ENCODE results near the gene TMEM156. TPM values are rescaled to one million over a fixed set of nuclear protein-coding genes. Genes with fewer than 3 reads are reported as not detected.

The TMEM156 gene
- total and polyA plus RNA-seq, 2 of the 4 experiments (the other 2 are of a cell fraction): 0.53 to 0.54 TPM

GRCh38 chr4:38951598-38951997 is 80.6 kb downstream of the TMEM156 start:
- no TSS peak for BruUV-seq (replicated peaks)
- dilution Hi-C loops (cut with HindIII; ENCODE audit: low sequenced_read_pairs, unreplicated experiment): no loop called here

More at GRCh38 chr4:38951598-38951997, 80.6 kb downstream of the TMEM156 start:
- ChIA-PET POLR2A (ENCODE audit: unreplicated experiment) (interaction anchor here (0.9 kb wide), 1 partner anchor 93 kb away, joined by 4 read pairs; no protein-coding TSS in a partner anchor), CTCF (interaction anchor here (1.4 kb wide), 1 partner anchor 183 kb away, joined by 3 read pairs; no protein-coding TSS in a partner anchor)
- H2BK120ac ChIP-seq (ENCODE audit: low read depth, low read length): peak overlapping the region; percentile 72
- H3K9me3 ChIP-seq (ENCODE audit: control insufficient read depth, insufficient read depth, low read length): no peaks in the 10 kb centered on the region
- no peak overlapping the region for H3K4me3 ChIP-seq (ENCODE audit: insufficient read depth, low read depth, low read length)
- peaks cover 20% of the 10 kb centered on the region for H3K4me1 ChIP-seq (ENCODE audit: control insufficient read depth, insufficient read depth, low read length)
- H4K20me1 ChIP-seq (ENCODE audit: insufficient read depth, low read length): no peaks in the 10 kb centered on the region
- intact Hi-C loops (cut with micrococcal nuclease): no loop called here
- H3K4me2 ChIP-seq (ENCODE audit: low read depth, low read length): no peak overlapping the region
- peak overlapping the region; percentile 70 for H2BK5ac ChIP-seq (ENCODE audit: low read depth, low read length, poor library complexity, severe bottlenecking)
- H2AK9ac ChIP-seq (replicated peaks; ENCODE audit: low read depth, low read length, poor library complexity): no peak overlapping the region
- in situ Hi-C loops (cut with MboI; ENCODE audit: low sequenced_read_pairs): no loop called here
- TF ChIP-seq MAZ (IDR thresholded peaks at IDR 0.05; ENCODE audit: borderline replicate concordance, low read depth, low read length): no peak
- TF ChIP-seq RCOR1 (IDR thresholded peaks at IDR 0.05; ENCODE audit: insufficient replicate concordance, low read length): no peak
- no peak for TF ChIP-seq FOS (IDR thresholded peaks at IDR 0.05; ENCODE audit: low read depth, low read length)
- no peak for TF ChIP-seq SMC3 (IDR thresholded peaks at IDR 0.05; ENCODE audit: low read depth, low read length)
- no peak for TF ChIP-seq POLR2A (IDR thresholded peaks at IDR 0.05; ENCODE audit: low read depth, low read length)
- TF ChIP-seq NFE2L2 (IDR thresholded peaks at IDR 0.05; ENCODE audit: low read depth, low read length): no peak
- no peak for TF ChIP-seq MAFK (IDR thresholded peaks at IDR 0.05; ENCODE audit: low read depth, low read length)
- H3K56ac ChIP-seq (ENCODE audit: extremely low read depth, insufficient read depth, low read length): 0 out of 2 replicates have a peak overlapping the region, but pooled peaks have one; percentile 2
- peak overlapping the region; percentile 67; the same call in 1 of the 2 replicates for H3K4ac ChIP-seq (ENCODE audit: low read depth, low read length)
- H4K91ac ChIP-seq (ENCODE audit: insufficient read depth, low read depth, low read length): peak overlapping the region; percentile 60
- no peak overlapping the region for H2AFZ ChIP-seq (replicated peaks; ENCODE audit: low read length, poor library complexity)
- peak overlapping the region; percentile 18; the same call in 1 of the 2 replicates for H3K18ac ChIP-seq (ENCODE audit: low read depth, low read length)
- H3K9ac ChIP-seq (ENCODE audit: low read depth, low read length): peak overlapping the region; percentile 19; the same call in 1 of the 2 replicates
- H2BK20ac ChIP-seq (ENCODE audit: low read depth, low read length): peak overlapping the region; percentile 85
- peaks cover 0 to 12% of the 10 kb centered on the region in 2 experiments; a peak in 2 of 4 replicates for H3K79me1 ChIP-seq (ENCODE audit: low read depth in 1 of 2, low read length in 2 of 2)
- peak overlapping the region; percentile 6 to 72; a peak in 3 of 4 replicates for H4K8ac ChIP-seq (ENCODE audit: low read depth in 2 of 2, low read length in 2 of 2)
- H3K14ac ChIP-seq (replicated peaks; ENCODE audit: low read depth, low read length): peak overlapping the region; percentile 72
- H3K36me3 ChIP-seq (ENCODE audit: control insufficient read depth, insufficient read depth, low read length): no peaks in the 10 kb centered on the region
- WGBS, 2 experiments (ENCODE audit: extremely low coverage in 2 of 2, insufficient read length in 1 of 2): no CpG with 5 or more reads among the region's 2 CpGs
- H2AK5ac ChIP-seq (ENCODE audit: low read depth, low read length): no peak overlapping the region; the same call in 1 of the 2 replicates
- peaks cover 7% of the 10 kb centered on the region for H3K9me1 ChIP-seq (ENCODE audit: insufficient read depth, low read length)
- H2BK15ac ChIP-seq (ENCODE audit: low read depth, low read length): peak overlapping the region; percentile 69; the same call in 1 of the 3 replicates
- DNase-seq (no peak), ATAC-seq (ENCODE audit: low read depth) (no peak)
- H3K27me3 ChIP-seq (ENCODE audit: control insufficient read depth, insufficient read depth, low read length): no peaks in the 10 kb centered on the region
- H3K27ac ChIP-seq (ENCODE audit: insufficient read depth, low read length): no peak overlapping the region; the same call in 1 of the 2 replicates
- peak overlapping the region; percentile 14; the same call in 1 of the 2 replicates for H4K5ac ChIP-seq (ENCODE audit: low read depth, low read length)
- H3K23ac ChIP-seq (ENCODE audit: low read depth, low read length): peak overlapping the region; percentile 41; the same call in 1 of the 2 replicates

All from IMR-90 (cell line).